ENCODE results near the gene PPP1R12A. TPM values are rescaled to one million over a fixed set of nuclear protein-coding genes. Genes with fewer than 3 reads are reported as not detected.

Gene PPP1R12A
- polyA plus RNA-seq, 1 experiment: 107 TPM

- CTCF ChIA-PET: interaction anchor here (0.7 to 1.0 kb wide), 5 partner anchors 11 to 1713 kb away, joined by 3 to 5 read pairs (median 3); no protein-coding TSS in a partner anchor
Observed at GRCh38 chr12:79859646-79860045, 75.3 kb downstream of the PPP1R12A start.

DNA sequence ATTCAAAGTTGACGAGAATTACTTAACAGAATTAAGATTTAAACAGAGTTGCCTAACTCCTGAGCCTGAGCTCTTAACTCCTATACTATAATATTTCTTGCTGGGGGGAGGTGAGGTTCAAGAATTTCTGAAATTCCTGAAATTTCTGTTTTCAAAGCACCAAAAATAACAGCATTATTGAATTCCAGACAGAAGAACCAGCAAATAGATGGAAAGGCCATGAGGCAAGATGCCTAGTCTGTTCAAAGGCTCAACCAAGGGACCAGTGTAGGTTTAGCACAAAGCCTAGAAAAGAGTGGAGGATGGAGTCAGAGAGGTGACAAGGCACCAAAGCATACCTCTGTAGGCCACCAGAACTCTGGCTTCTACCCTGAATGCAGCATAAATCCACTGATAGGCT, 76.4 kb downstream of the PPP1R12A start:
- Histone ChIP-seq H3K9me3 (ENCODE audit: control insufficient read depth, insufficient read depth, low read length) (peaks cover 4% of the 10 kb centered on the region), H3K27ac (ENCODE audit: low read depth, low read length) (no peak overlapping the region), H3K4me3 (ENCODE audit: low read depth, low read length) (no peak overlapping the region), H3K27me3 (ENCODE audit: control insufficient read depth, insufficient read depth, low read length) (no peaks in the 10 kb centered on the region)
- CTCF ChIA-PET: no interaction called here
- TF ChIP-seq, protein P1, sequence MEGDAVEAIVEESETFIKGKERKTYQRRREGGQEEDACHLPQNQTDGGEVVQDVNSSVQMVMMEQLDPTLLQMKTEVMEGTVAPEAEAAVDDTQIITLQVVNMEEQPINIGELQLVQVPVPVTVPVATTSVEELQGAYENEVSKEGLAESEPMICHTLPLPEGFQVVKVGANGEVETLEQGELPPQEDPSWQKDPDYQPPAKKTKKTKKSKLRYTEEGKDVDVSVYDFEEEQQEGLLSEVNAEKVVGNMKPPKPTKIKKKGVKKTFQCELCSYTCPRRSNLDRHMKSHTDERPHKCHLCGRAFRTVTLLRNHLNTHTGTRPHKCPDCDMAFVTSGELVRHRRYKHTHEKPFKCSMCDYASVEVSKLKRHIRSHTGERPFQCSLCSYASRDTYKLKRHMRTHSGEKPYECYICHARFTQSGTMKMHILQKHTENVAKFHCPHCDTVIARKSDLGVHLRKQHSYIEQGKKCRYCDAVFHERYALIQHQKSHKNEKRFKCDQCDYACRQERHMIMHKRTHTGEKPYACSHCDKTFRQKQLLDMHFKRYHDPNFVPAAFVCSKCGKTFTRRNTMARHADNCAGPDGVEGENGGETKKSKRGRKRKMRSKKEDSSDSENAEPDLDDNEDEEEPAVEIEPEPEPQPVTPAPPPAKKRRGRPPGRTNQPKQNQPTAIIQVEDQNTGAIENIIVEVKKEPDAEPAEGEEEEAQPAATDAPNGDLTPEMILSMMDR (IDR thresholded peaks at IDR 0.05; ENCODE audit: low read depth, low read length): no peak
- no peak for DNase-seq (ENCODE audit: low read depth, low spot score)
- POLR2A ChIA-PET: no interaction called here

More at GRCh38 chr12:79859646-79860045, 75.3 kb downstream of the PPP1R12A start:
- TF ChIP-seq, protein P1 (IDR thresholded peaks at IDR 0.05; ENCODE audit: low read depth, low read length): no peak
- DNase-seq (ENCODE audit: low read depth, low spot score): no peak
- Histone ChIP-seq H3K27me3 (ENCODE audit: control insufficient read depth, insufficient read depth, low read length) (no peaks in the 10 kb centered on the region), H3K27ac (ENCODE audit: low read depth, low read length) (no peak overlapping the region), H3K4me3 (ENCODE audit: low read depth, low read length) (no peak overlapping the region), H3K9me3 (ENCODE audit: control insufficient read depth, insufficient read depth, low read length) (peaks cover 4% of the 10 kb centered on the region)
- POLR2A ChIA-PET: no interaction called here

DNA sequence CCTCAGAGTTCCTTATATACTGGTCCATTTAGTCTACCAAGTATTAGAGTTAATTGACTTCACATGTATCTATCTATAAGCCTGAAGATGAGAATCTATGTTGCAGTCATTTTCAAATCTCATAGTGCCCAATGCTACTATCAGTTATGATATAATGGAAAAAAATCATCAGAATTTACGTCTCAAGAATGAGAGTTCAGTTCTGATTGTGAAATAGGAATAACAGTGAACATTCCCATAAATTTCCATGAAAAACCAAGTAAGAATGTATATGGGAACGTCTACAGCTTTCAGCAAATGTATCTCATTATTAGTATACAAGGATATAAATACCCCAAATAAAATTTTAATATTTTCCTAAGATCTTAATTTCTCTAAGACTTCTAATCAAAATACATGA, 77.2 kb downstream of the PPP1R12A start:
- ChIA-PET POLR2A (no interaction called here), CTCF (no interaction called here)
- peaks cover 4% of the 10 kb centered on the region for H3K9me3 ChIP-seq (ENCODE audit: control insufficient read depth, insufficient read depth, low read length)
- TF ChIP-seq, protein P1 (IDR thresholded peaks at IDR 0.05; ENCODE audit: low read depth, low read length): no peak
- no peak for DNase-seq (ENCODE audit: low read depth, low spot score)
- H3K27me3 ChIP-seq (ENCODE audit: control insufficient read depth, insufficient read depth, low read length): no peaks in the 10 kb centered on the region
- H3K4me3 ChIP-seq (ENCODE audit: low read depth, low read length): no peak overlapping the region
- no peak overlapping the region for H3K27ac ChIP-seq (ENCODE audit: low read depth, low read length)

DNA sequence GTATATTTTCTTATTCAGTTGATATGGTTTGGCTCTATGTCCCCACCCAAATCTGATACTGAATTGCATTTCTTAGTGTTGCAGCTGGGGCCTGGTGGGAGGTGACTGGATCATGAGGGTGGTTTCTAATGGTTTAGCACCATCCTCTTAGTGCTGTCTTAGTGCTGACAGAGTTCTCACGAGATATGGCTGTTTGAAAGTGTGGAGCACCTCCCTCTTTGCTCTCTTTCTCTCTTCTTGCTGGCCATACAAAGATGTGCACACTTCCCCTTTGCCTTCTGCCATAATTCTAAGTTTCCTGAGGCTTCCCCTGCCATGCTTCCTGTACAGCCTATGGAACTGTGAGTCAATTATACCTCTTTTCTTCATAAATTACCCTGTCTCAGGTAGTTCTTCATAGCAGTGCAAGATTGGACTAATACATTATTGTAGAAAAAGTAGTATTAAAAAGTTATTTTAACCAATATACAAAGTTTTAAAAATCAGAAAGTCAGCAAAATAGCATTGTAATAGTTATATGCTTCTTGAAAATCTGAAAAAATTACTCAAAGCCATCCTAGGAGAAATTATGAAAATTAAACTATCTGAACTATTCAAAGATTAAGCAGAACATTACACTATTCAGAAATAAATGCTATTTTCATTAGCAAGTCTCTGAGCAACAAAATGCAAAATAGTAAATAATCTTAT, 84.1 kb downstream of the PPP1R12A start:
- POLR2A ChIA-PET: no interaction called here
- no peak for DNase-seq (ENCODE audit: low read depth, low spot score)
- CTCF ChIA-PET: interaction anchor here (0.9 kb wide), 1 partner anchor 344 kb away, joined by 3 read pairs; no protein-coding TSS in a partner anchor
- 0 out of 2 replicates have a peak, but pooled peaks cover 3% of the 10 kb centered on the region for H3K9me3 ChIP-seq (ENCODE audit: control insufficient read depth, insufficient read depth, low read length)
- no peak overlapping the region for H3K4me3 ChIP-seq (ENCODE audit: low read depth, low read length)
- no peak overlapping the region for H3K27ac ChIP-seq (ENCODE audit: low read depth, low read length)
- no peaks in the 10 kb centered on the region for H3K27me3 ChIP-seq (ENCODE audit: control insufficient read depth, insufficient read depth, low read length)
- TF ChIP-seq, protein P1 (IDR thresholded peaks at IDR 0.05; ENCODE audit: low read depth, low read length): no peak

- Histone ChIP-seq H3K27me3 (ENCODE audit: control insufficient read depth, insufficient read depth, low read length) (no peaks in the 10 kb centered on the region), H3K4me3 (ENCODE audit: low read depth, low read length) (no peak overlapping the region), H3K9me3 (ENCODE audit: control insufficient read depth, insufficient read depth, low read length) (0 out of 2 replicates have a peak, but pooled peaks cover 3% of the 10 kb centered on the region), H3K27ac (ENCODE audit: low read depth, low read length) (no peak overlapping the region)
- TF ChIP-seq, protein P1 (IDR thresholded peaks at IDR 0.05; ENCODE audit: low read depth, low read length): no peak
- POLR2A ChIA-PET: no interaction called here
- CTCF ChIA-PET: no interaction called here
- peak; percentile 13 for DNase-seq (ENCODE audit: low read depth, low spot score)
Observed at GRCh38 chr12:79848339-79848738, 86.6 kb downstream of the PPP1R12A start.

Data from AG04450 (cell line).